GM19395 (cell line): ENCODE measurements around the gene ZNF564.
A peak's percentile ranks its signal among the peaks of the same experiment; 100 is the strongest.
"Not testable (repeated sequence)": the region's sequence is repeated elsewhere in the genome, so short reads cannot be mapped to it uniquely, and the experiment has no call there.

ENCODE experiments used
- ATAC-seq: cut with Tn5 transposase; IDR thresholded peaks from one replicate; pipeline ENCODE4 v1.9.1; 2021; ENCODE audit warnings: mild to moderate bottlenecking, moderate library complexity; ENCODE audit not compliant: unreplicated experiment

The ZNF564 gene

DNA sequence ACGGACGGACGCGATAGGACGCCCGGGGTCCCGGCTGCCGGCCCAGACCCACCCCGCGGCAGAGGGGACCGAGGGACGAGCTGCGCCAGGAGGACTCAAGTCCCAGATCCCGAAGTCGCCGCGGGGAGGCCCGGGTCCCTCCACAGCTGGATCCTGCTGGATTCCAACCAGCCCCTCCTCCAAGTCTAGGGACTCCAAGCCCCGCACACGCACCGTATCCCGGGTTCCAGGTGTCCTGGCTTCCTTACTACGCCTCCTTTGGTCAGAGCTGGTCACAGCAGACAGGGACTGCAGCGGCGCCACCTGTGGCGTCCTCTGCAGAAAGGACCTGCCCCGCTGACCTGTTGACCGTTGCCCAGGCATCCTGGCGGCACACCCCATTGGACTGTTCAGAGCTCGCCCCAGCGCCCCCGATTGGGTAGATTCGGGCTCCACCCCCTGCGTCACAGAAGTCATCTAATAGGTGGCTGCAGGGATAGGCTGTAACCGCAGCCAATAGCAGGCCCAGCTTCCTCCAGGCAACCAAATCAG lies 37.7 kb downstream of the ZNF564 start:
- ATAC-seq: no peak

DNA sequence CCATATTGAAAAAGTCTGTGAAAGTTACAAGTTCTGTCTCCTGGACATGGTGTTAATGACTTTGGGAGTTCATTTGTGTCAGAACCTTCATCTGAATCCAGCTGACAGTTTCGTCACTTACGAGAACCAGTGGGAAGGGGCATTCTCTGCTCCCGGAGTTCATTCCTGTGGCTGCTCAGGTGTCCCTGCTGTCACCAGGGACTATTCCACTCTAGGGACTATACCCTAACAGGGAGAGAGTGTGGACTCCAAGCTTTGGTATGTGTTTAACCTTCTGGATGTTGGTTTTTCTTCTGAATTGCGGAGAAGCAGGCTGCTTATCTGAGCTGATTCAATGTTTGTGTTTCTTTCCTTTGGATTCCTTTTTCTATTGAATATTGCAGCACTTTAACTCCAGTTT lies 54.2 kb downstream of the ZNF564 start:
- no peak for ATAC-seq

- ATAC-seq: no peak
These were observed 54.8 kb downstream of the ZNF564 start for GRCh38 chr19:12496480-12496879.

GRCh38 chr19:12495002-12495802 lies 56.1 kb downstream of the ZNF564 start:
- ATAC-seq: peak; percentile 83

DNA sequence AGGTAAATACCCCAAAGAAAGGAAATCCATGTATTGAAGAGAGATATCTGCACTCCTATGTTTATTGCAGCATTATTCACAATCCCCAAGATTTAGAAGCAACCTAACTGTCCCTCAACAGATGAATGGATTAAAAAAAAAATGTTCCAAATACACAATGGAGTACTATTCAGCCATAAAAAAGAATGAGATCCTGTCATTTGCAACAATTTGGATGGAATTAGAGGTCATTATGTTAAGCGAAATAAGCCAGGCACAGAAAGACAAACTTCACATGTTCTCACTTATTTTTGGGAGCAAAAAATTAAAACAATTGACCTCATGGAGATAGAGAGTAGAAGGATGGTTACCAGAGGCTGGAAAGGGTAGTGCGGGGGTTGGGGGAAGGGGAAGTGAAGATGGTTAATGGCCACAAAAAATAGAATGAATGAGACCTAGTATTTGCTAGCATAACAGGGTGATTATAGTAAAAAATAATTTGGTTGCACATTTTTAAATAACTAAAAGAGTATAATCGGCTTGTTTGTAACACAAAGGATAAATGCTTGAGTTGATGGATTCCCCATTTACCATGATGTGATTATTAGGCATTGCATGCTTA lies 56.9 kb downstream of the ZNF564 start:
- ATAC-seq: no peak

DNA sequence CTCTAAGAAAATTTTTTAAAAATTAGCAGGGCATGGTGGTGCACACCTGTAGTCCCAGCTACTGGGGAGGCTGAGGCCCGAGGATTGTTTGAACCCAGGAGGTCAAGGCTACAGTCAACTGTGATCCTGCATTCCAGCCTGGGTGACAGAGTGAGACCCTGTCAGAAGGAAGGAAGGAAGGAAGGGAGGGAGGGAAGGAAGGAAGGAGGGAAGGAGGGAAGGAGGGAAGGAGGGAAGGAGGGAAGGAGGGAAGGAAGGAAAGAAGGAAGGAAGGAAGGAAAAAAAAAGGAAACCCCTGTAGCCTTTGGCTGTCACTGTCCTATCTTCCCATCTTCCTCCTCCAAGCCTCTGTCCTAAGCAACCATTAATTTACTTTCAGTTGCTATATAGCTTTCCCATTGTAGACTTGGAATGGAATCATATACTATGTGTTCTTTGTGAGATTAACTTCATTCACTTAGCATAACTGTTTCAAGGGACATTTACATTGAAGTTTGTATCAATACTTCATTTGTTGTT lies 65.0 kb downstream of the ZNF564 start:
- ATAC-seq: not testable (repeated sequence)

DNA sequence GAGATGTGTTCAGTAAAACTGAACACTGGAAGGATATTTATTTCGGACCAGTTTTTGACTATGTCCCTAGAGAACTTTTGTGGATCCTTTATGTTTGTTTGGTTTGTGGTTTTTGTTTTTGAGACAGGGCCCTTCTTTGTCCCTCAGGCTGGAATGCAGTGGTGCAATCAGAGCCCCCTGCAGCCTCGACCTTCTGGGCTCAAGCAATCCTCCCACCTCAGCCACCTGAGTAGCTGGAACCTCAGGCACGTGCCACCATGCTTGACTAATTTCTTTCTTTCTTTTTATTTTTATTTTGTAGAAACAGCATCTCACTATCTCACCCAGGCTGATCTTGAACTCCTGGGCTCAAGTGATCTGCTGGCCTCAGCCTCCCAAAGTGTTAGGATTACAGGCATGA lies 65.7 kb downstream of the ZNF564 start:
- ATAC-seq: no peak

GRCh38 chr19:12485052-12485416 lies 66.2 kb downstream of the ZNF564 start:
- ATAC-seq: peak; percentile 31

- peak; percentile 90 for ATAC-seq
These were observed 66.8 kb downstream of the ZNF564 start, which contains the start of gene ZNF709 for GRCh38 chr19:12484371-12485051. Gene ZNF709, minus strand, starts transcription at chr19:12484816. Its CDS starts 159 bp downstream, at chr19:12484657.

- ATAC-seq: no peak
These were observed 67.3 kb downstream of the ZNF564 start for GRCh38 chr19:12484011-12484370.

- ATAC-seq: no peak
These were observed 68.8 kb downstream of the ZNF564 start for GRCh38 chr19:12482509-12482886.

GRCh38 chr19:12481781-12482508 lies 69.3 kb downstream of the ZNF564 start:
- no peak for ATAC-seq

GRCh38 chr19:12478234-12478941 lies 72.9 kb downstream of the ZNF564 start:
- no peak for ATAC-seq
